HCEC 1CT (cell line): Measurements from ENCODE around the gene SPATA9.
A peak's percentile ranks its signal among the peaks of the same experiment; 100 is the strongest.

Experiments used
- DNase-seq: peaks from one replicate; pipeline ENCODE4 v3.0.0-alpha.2; 2017

The SPATA9 gene

GRCh38 chr5:95682891-95683290, at the start of gene SPATA9:
SPATA9 (minus strand) TSS chr5:95682991; CDS start chr5:95682854, 137 bp downstream.
- no peak for DNase-seq

GRCh38 chr5:95731571-95732554, 49.1 kb upstream of the SPATA9 start:
- DNase-seq = peak; percentile 51

GRCh38 chr5:95730730-95731570, 48.2 kb upstream of the SPATA9 start, which contains the start of gene RHOBTB3:
RHOBTB3 (plus strand) TSS chr5:95731336; CDS start chr5:95731683, 347 bp downstream.
- peak; percentile 96 for DNase-seq

GRCh38 chr5:95730011-95730700, 47.4 kb upstream of the SPATA9 start:
- DNase-seq = peak; percentile 24

- DNase-seq = no peak
These were observed 46.6 kb upstream of the SPATA9 start for GRCh38 chr5:95729115-95730010.

- no peak for DNase-seq
These were observed 45.8 kb upstream of the SPATA9 start for GRCh38 chr5:95728494-95729114.

GRCh38 chr5:95727764-95728191, 45.0 kb upstream of the SPATA9 start:
- DNase-seq = peak; percentile 29

GRCh38 chr5:95726811-95727763, 44.3 kb upstream of the SPATA9 start:
- no peak for DNase-seq

- DNase-seq = peak; percentile 45
These were observed 43.4 kb upstream of the SPATA9 start for GRCh38 chr5:95725937-95726810.

- DNase-seq = no peak
These were observed 42.5 kb upstream of the SPATA9 start for GRCh38 chr5:95725071-95725820.

GRCh38 chr5:95723632-95724369, 41.0 kb upstream of the SPATA9 start:
- peak; percentile 50 for DNase-seq

GRCh38 chr5:95721582-95722295, 38.9 kb upstream of the SPATA9 start:
- no peak for DNase-seq

- no peak for DNase-seq
These were observed 37.4 kb upstream of the SPATA9 start for GRCh38 chr5:95720094-95720786.

- no peak for DNase-seq
These were observed 35.9 kb upstream of the SPATA9 start for GRCh38 chr5:95718738-95719137.

- DNase-seq = no peak
These were observed 35.4 kb upstream of the SPATA9 start for GRCh38 chr5:95718203-95718602.

GRCh38 chr5:95717439-95717838, 34.6 kb upstream of the SPATA9 start:
- DNase-seq = no peak
